B cell (primary cell): ENCODE measurements around the gene AFF1. TPM values are rescaled to one million over a fixed set of nuclear protein-coding genes. Genes with fewer than 3 reads are reported as not detected.

Source experiments
- ATAC-seq: fragments of 200-7000 bp; cut with Tn5 transposase; one replicate; pipeline ENCODE4 v1.10.0; 2021; ENCODE audit warnings: low read depth, mild to moderate bottlenecking, moderate number of reproducible peaks, moderate library complexity
- CTCF ChIA-PET: fragments of 350-600 bp; sonication (Branson Sonifier 250); formaldehyde crosslinking; loops from one replicate; lab custom pipeline; 2021; ENCODE audit warnings: antibody characterized with exemption, inconsistent platforms; lab: Charles Lee
- POLR2A ChIA-PET: fragments of 350-600 bp; sonication (Branson Sonifier 250); formaldehyde crosslinking; loops from one replicate; lab custom pipeline; 2021; ENCODE audit warnings: antibody characterized with exemption; lab: Charles Lee
- DNase-seq: peaks from one replicate; pipeline ENCODE4 v3.0.0; 2013
- H2AFZ ChIP-seq: 2 replicates; pipeline ENCODE4 v1.6.1; 2012; ENCODE audit warnings: mild to moderate bottlenecking, low read depth, low read length; ENCODE audit not compliant: insufficient read depth, poor library complexity, severe bottlenecking
- H3K27ac ChIP-seq, 2 donors: 1 replicate in 1 of 2; 2 replicates in 1 of 2; pipeline ENCODE4 v1.5.1; 2012 to 2013; ENCODE audit warnings: low read length in 2 of 2, mild to moderate bottlenecking in 2 of 2, moderate library complexity in 1 of 2
- H3K27me3 ChIP-seq, 4 experiments: fragments of 200-600 bp in 1 of 4; sonication (generic) in 1 of 4; replicated peaks in 1 of 4; 1 replicate in 2 of 4; 2 replicates in 2 of 4; pipeline versions ENCODE4 v1.6.1 to v1.7.0; 2013 to 2016; ENCODE audit warnings: low read length in 3 of 4, mild to moderate bottlenecking in 2 of 4, mixed read lengths in 1 of 4, moderate library complexity in 1 of 4; ENCODE audit not compliant: insufficient read depth in 4 of 4, control insufficient read depth in 3 of 4; ENCODE audit errors: control extremely low read depth in 1 of 4
- H3K36me3 ChIP-seq, 2 experiments: replicated peaks in 1 of 2; 1 replicate in 1 of 2; 2 replicates in 1 of 2; pipeline versions ENCODE4 v1.6.1 to v1.7.1; 2013; ENCODE audit warnings: low read length in 1 of 2; ENCODE audit not compliant: insufficient read depth in 2 of 2, control insufficient read depth in 1 of 2; ENCODE audit errors: control extremely low read depth in 1 of 2, extremely low read depth in 1 of 2
- H3K4me1 ChIP-seq, 2 donors: fragments of 200-600 bp in 1 of 2; sonication (generic) in 1 of 2; 1 replicate in 1 of 2; 2 replicates in 1 of 2; pipeline versions ENCODE4 v1.5.1 to v1.6.1; 2013 to 2017; ENCODE audit warnings: low read length in 2 of 2; ENCODE audit not compliant: control insufficient read depth in 2 of 2, insufficient read depth in 2 of 2
- H3K4me2 ChIP-seq: replicated peaks from 2 replicates; pipeline ENCODE3; 2012; ENCODE audit warnings: mild to moderate bottlenecking, low read depth, low read length; ENCODE audit not compliant: poor library complexity, severe bottlenecking
- H3K4me3 ChIP-seq, 5 experiments: fragments of 200-600 bp in 1 of 5; sonication (generic) in 1 of 5; 1 replicate in 3 of 5; 2 replicates in 2 of 5; pipeline versions ENCODE4 v1.5.1 to v1.7.0; 2011 to 2016; ENCODE audit warnings: low read length in 4 of 5, mild to moderate bottlenecking in 4 of 5, low read depth in 2 of 5, control low read depth in 1 of 5, moderate library complexity in 1 of 5; ENCODE audit not compliant: insufficient read depth in 1 of 5; ENCODE audit errors: control extremely low read depth in 1 of 5, extremely low read depth in 1 of 5
- H3K79me2 ChIP-seq: fragments of 200-600 bp; sonication (generic); one replicate; pipeline ENCODE4 v1.6.0; 2016; ENCODE audit warnings: low read length; ENCODE audit not compliant: control insufficient read depth, insufficient read depth
- H3K9ac ChIP-seq: fragments of 200-600 bp; sonication (generic); 2 replicates; pipeline ENCODE4 v1.6.1; 2017; ENCODE audit warnings: mild to moderate bottlenecking, low read length, moderate library complexity
- H3K9me3 ChIP-seq, 3 donors: one replicate each; pipeline versions ENCODE4 v1.6.1 to v1.7.1; 2013; ENCODE audit warnings: low read length in 2 of 3; ENCODE audit not compliant: control insufficient read depth in 2 of 3, insufficient read depth in 1 of 3; ENCODE audit errors: control extremely low read depth in 1 of 3
- H4K20me1 ChIP-seq: 2 replicates; pipeline ENCODE4 v1.6.0; 2012; ENCODE audit warnings: mild to moderate bottlenecking, low read length; ENCODE audit not compliant: insufficient read depth, control insufficient read depth, poor library complexity, severe bottlenecking
- H3K27ac Mint-ChIP-seq: one replicate; pipeline ENCODE4 v1.8.0; 2021; ENCODE audit warnings: mixed read lengths
- H3K27me3 Mint-ChIP-seq: one replicate; pipeline ENCODE4 v1.8.0; 2021; ENCODE audit warnings: mixed read lengths
- H3K4me1 Mint-ChIP-seq: one replicate; pipeline ENCODE4 v1.8.0; 2021; ENCODE audit warnings: mixed read lengths
- H3K4me3 Mint-ChIP-seq: one replicate; pipeline ENCODE4 v1.8.0; 2021; ENCODE audit warnings: mixed read lengths
- H3K9me3 Mint-ChIP-seq: one replicate; pipeline ENCODE4 v1.8.0; 2022; ENCODE audit warnings: mixed read lengths; ENCODE audit not compliant: insufficient read depth
- EZH2 ChIP-seq: IDR thresholded peaks from 2 replicates; pipeline ENCODE4 v1.6.1; 2012; ENCODE audit warnings: borderline replicate concordance, low read depth, mild to moderate bottlenecking, moderate library complexity, low read length; ENCODE audit not compliant: insufficient read depth, poor library complexity, severe bottlenecking
- WGBS: methylation state at CpG from one replicate; pipeline ENCODE4 v1.1.5; 2013; ENCODE audit warnings: missing lambda C conversion rate; ENCODE audit not compliant: insufficient coverage; 5-methylcytosine and 5-hydroxymethylcytosine counted together
- intact Hi-C: fragments of 100-400 bp; cut with micrococcal nuclease; formaldehyde crosslinking; loops from one replicate; pipeline ENCODE4 v1.10.0; 2022
- polyA plus RNA-seq: library from polyadenylated mRNA; depleted of rRNA; stranded (reverse); fragments of >200 nt; gene quantifications from 2 replicates; pipeline ENCODE4 v1.2.3, GENCODE V29; 2012
- total RNA-seq, 2 donors: library from RNA; stranded (reverse); fragments of 120-200 nt in 1 of 2; gene quantifications; 1 replicate in 1 of 2; 2 replicates in 1 of 2; pipeline versions ENCODE4 v1.2.3 to v1.2.4, GENCODE V29; 2013 to 2022
- TF ChIP-seq, protein P1 (sequence below): fragments of 200-600 bp; IDR thresholded peaks from one replicate; pipeline ENCODE4 v1.8.0; 2022; ENCODE audit warnings: antibody characterized with exemption, mild to moderate bottlenecking

Gene AFF1
- total and polyA plus RNA-seq, 2 donors (not counting 1 experiment from before 2014, with no cell fraction given): 15.3 to 135 TPM

DNA sequence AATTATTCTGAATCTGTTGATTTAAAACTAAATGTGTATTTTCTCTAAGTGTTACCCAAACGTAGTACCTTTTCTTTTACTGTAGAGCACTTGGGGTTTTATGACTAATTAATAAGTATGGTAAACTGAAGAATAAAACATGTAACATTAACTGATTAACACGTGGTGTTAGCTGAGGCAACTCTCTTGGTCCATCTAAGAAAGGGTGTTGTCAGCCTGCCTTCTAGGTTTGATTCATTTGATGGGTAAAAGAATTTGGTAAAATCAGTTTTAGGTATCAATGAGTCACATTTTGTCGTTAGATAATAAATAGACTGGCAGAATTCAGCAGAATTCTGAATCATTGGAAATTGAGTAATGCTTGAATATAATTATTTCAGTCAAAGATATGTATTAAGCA lies 99.7 kb downstream of the AFF1 start:
- Histone ChIP-seq H3K4me3 (no peak overlapping the region), H3K4me1 (peaks cover 53 to 74% of the 10 kb centered on the region in 2 donors), H3K36me3 (no peaks in the 10 kb centered on the region), H3K9me3 (no peaks in the 10 kb centered on the region), H3K27me3 (no peaks in the 10 kb centered on the region), H3K9ac (no peak overlapping the region), H3K4me2 (no peak overlapping the region), H4K20me1 (peaks cover 78% of the 10 kb centered on the region), H3K79me2 (peaks cover 99% of the 10 kb centered on the region), H3K27ac (no peak overlapping the region), H2AFZ (no peak overlapping the region)
- TF ChIP-seq EZH2: no peak
- TF ChIP-seq, protein P1, sequence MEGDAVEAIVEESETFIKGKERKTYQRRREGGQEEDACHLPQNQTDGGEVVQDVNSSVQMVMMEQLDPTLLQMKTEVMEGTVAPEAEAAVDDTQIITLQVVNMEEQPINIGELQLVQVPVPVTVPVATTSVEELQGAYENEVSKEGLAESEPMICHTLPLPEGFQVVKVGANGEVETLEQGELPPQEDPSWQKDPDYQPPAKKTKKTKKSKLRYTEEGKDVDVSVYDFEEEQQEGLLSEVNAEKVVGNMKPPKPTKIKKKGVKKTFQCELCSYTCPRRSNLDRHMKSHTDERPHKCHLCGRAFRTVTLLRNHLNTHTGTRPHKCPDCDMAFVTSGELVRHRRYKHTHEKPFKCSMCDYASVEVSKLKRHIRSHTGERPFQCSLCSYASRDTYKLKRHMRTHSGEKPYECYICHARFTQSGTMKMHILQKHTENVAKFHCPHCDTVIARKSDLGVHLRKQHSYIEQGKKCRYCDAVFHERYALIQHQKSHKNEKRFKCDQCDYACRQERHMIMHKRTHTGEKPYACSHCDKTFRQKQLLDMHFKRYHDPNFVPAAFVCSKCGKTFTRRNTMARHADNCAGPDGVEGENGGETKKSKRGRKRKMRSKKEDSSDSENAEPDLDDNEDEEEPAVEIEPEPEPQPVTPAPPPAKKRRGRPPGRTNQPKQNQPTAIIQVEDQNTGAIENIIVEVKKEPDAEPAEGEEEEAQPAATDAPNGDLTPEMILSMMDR: no peak
- ATAC-seq (no peak), DNase-seq (no peak)
- Mint-ChIP-seq H3K27me3 (no peaks in the 10 kb centered on the region), H3K27ac (no peak overlapping the region), H3K4me1 (peaks cover 43% of the 10 kb centered on the region), H3K4me3 (no peak overlapping the region), H3K9me3 (no peaks in the 10 kb centered on the region)
- no CpG with 5 or more reads among the region's 3 CpGs for WGBS
- POLR2A ChIA-PET: no interaction called here
- CTCF ChIA-PET: interaction anchor here (1.3 to 2.2 kb wide), 2 partner anchors 23 to 112 kb away, joined by 3 to 8 read pairs; no protein-coding TSS in a partner anchor
- intact Hi-C loops: no loop called here

GRCh38 chr4:87035881-87036509 lies 101.2 kb downstream of the AFF1 start:
- ATAC-seq: no peak
- Histone ChIP-seq H3K36me3 (no peaks in the 10 kb centered on the region), H3K4me1 (peaks cover 50 to 70% of the 10 kb centered on the region in 2 donors), H3K9me3 (no peaks in the 10 kb centered on the region), H2AFZ (no peak overlapping the region), H3K4me2 (no peak overlapping the region), H3K9ac (no peak overlapping the region), H3K27ac (no peak overlapping the region), H3K27me3 (no peaks in the 10 kb centered on the region), H4K20me1 (peaks cover 78% of the 10 kb centered on the region), H3K4me3 (no peak overlapping the region), H3K79me2 (peaks cover 99% of the 10 kb centered on the region)
- DNase-seq: no peak
- WGBS: 75% methylated on average over 1 of the region's 3 CpGs
- intact Hi-C loops: no loop called here
- no peak for TF ChIP-seq EZH2
- TF ChIP-seq, protein P1: no peak
- no peaks in the 10 kb centered on the region for H3K27me3 Mint-ChIP-seq
- H3K4me3 Mint-ChIP-seq: no peak overlapping the region
- H3K9me3 Mint-ChIP-seq: no peaks in the 10 kb centered on the region
- CTCF ChIA-PET: interaction anchor here (0.6 to 2.2 kb wide), 6 partner anchors 29 to 113 kb away, joined by 3 to 8 read pairs (median 4); partner anchors contain the start of gene AFF1
- peaks cover 43% of the 10 kb centered on the region for H3K4me1 Mint-ChIP-seq
- POLR2A ChIA-PET: interaction anchor here (0.6 to 0.9 kb wide), 2 partner anchors 26 to 78 kb away, joined by 3 read pairs; no protein-coding TSS in a partner anchor
- H3K27ac Mint-ChIP-seq: peak overlapping the region; percentile 10
